Activated naive CD4-positive, alpha-beta T cell treated with anti-CD3 and anti-CD28 coated beads, Interleukin-2, amount 10 ng/mL, durations not matched to agents 7 days and 5 days (primary cell): ENCODE results near the gene MICAL3.

ENCODE experiments used
- CTCF ChIA-PET: fragments of 350-600 bp; sonication (Branson Sonifier 250); formaldehyde crosslinking; loops from one replicate; lab custom pipeline; 2021; ENCODE audit warnings: antibody characterized with exemption; lab: Charles Lee
- DNase-seq: peaks from one replicate; pipeline ENCODE4 v3.0.0-alpha.2; 2020
- H3K27ac Mint-ChIP-seq: one replicate; pipeline ENCODE4 v1.8.0; 2021; ENCODE audit warnings: mild to moderate bottlenecking, moderate library complexity, mixed read lengths
- H3K27me3 Mint-ChIP-seq: one replicate; pipeline ENCODE4 v1.8.0; 2021; ENCODE audit warnings: mild to moderate bottlenecking, mixed read lengths
- H3K36me3 Mint-ChIP-seq: one replicate; pipeline ENCODE4 v1.8.0; 2021; ENCODE audit warnings: mixed read lengths
- H3K4me1 Mint-ChIP-seq: one replicate; pipeline ENCODE4 v1.8.0; 2021; ENCODE audit warnings: mixed read lengths
- H3K4me3 Mint-ChIP-seq: one replicate; pipeline ENCODE4 v1.8.0; 2021; ENCODE audit warnings: mild to moderate bottlenecking, moderate library complexity, mixed read lengths
- H3K9me3 Mint-ChIP-seq: one replicate; pipeline ENCODE4 v1.8.0; 2021; ENCODE audit warnings: mixed read lengths

The MICAL3 gene

DNA sequence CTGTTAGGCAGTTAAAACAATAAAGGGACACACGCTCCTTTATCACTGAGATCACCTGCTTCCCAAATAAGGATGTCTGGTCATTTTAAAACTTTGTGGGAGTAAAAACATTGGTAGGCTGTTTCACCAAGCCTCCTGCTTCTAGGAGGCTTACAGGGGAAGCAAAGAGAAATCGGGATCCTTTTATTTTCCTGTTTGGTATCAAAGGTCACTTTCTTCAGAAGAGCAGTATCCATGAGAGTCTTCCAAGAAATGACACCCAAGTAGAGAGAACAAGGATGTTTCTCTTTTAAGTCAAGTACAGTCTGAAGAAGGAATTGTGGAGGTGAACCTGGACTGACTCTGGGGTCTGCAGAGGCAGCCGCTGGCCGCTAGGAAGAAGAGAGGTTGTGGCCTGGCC lies 213.2 kb downstream of the MICAL3 start:
- no peaks in the 10 kb centered on the region for H3K27me3 Mint-ChIP-seq
- H3K4me3 Mint-ChIP-seq, result no peak overlapping the region
- H3K27ac Mint-ChIP-seq, result no peak overlapping the region
- no peak for DNase-seq
- CTCF ChIA-PET, result interaction anchor here (1.2 kb wide), 1 partner anchor 19 kb away, joined by 3 read pairs; no protein-coding TSS in a partner anchor
- no peaks in the 10 kb centered on the region for H3K9me3 Mint-ChIP-seq
- H3K36me3 Mint-ChIP-seq, result no peaks in the 10 kb centered on the region
- no peaks in the 10 kb centered on the region for H3K4me1 Mint-ChIP-seq

DNA sequence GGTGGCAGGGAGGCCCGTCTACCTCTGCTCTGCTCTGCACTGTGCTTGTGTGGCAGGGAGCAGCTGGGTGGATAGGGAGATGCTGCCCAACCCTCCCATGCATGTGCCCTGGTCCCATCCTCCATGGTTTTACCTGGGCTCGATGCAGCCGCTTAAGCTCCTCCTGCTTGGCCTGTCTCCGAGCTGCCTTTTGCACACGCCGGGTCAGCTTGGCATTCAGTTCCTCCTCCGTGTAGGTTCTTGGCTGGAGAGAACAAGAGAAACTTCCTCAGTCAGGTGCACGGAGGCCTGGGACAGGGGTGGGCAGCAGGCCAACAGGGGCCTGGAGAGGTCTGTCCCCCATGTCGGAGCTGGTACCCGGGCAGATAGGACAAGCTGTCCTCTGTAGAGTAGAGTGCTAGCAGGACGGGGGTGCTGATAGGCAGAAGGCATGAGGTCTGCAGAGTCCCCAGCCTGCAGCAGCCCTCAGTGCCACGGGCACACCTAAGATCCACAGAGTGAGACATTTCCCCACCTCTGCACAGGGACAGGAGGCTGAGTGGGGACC lies 213.7 kb downstream of the MICAL3 start:
- Mint-ChIP-seq H3K4me3 (no peak overlapping the region), H3K27ac (no peak overlapping the region), H3K9me3 (no peaks in the 10 kb centered on the region), H3K4me1 (no peaks in the 10 kb centered on the region), H3K36me3 (no peaks in the 10 kb centered on the region), H3K27me3 (no peaks in the 10 kb centered on the region)
- CTCF ChIA-PET, result interaction anchor here (1.2 kb wide), 1 partner anchor 20 kb away, joined by 3 read pairs; no protein-coding TSS in a partner anchor
- no peak for DNase-seq

DNA sequence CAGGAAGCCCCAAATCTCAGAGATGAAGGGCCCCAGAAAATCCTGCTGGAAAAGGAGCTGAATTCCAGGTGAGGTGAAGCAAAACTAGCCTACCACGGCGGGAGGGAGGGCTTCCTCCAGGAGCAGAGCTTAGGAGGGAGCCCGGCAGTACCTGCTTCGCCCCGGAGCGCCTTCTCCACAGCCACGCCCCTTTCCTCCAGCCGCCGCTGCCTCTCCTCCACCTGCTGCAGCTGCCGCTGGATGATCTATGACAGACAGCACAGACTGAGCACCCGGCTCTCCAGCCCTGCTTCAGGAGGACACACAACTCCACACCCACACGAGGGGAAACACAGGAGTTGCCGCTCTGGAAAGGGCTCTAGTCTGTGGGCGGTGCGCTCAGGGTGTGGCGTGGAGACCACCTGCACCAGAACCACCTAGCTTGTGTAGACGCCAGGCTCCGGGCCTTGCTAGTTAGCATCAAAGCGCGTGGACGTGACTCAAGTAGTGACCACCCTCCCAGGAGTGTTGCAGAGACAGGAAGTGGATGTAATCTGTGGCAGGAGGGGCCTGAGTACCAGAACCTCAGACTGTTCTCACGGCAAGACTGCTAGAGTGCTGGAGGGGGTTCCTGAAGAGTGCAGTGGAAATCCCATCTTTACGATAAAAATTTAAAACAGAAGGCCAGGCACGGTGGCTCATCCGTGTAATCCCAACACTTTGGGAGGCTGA lies 215.5 kb downstream of the MICAL3 start:
- CTCF ChIA-PET, result no interaction called here
- no peak for DNase-seq
- no peaks in the 10 kb centered on the region for H3K27me3 Mint-ChIP-seq
- no peaks in the 10 kb centered on the region for H3K4me1 Mint-ChIP-seq
- H3K27ac Mint-ChIP-seq, result no peak overlapping the region
- H3K4me3 Mint-ChIP-seq, result no peak overlapping the region
- no peaks in the 10 kb centered on the region for H3K36me3 Mint-ChIP-seq
- H3K9me3 Mint-ChIP-seq, result no peaks in the 10 kb centered on the region

DNA sequence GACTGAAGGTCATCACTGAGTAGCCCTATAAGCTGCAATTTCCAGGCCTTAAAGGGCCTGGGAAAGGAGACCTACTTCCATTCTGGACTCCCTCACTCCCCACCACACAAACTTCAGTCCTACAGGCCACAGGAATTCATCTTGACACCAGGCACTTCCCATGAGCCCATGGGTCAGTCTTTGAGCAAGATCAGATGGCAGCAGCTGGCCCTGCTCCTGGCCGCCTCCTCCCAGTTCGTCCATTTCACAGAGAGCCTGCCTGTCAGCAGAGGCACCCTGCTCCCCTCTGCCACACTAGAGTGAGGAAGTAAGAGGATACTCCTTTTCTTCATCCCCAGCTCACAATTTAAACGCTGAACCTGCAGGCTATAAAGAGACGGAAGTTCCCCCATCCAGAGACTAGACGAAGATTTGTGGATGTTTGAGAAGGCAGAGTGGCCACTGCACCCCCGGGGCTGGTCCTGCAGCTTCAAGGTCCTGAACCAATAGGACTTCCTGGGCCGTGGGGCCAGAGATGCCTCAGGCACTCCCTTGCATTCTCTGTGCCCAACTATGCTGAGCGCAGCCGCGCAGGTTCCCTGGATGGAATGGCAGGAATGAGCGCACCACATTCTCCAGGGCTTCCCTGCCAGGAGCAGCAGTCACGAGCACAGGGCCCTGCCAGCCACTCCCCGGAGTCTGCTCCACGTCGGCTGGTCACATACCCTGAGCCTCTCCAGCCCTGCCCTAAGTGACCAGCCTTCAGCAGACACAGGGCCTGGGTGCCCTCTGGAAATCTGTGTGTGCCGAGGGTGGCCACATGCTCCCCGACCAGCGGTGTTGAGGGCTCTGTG lies 216.6 kb downstream of the MICAL3 start:
- Mint-ChIP-seq H3K9me3 (no peaks in the 10 kb centered on the region), H3K4me3 (no peak overlapping the region), H3K27me3 (no peaks in the 10 kb centered on the region), H3K4me1 (no peaks in the 10 kb centered on the region), H3K36me3 (no peaks in the 10 kb centered on the region), H3K27ac (no peak overlapping the region)
- no peak for DNase-seq
- CTCF ChIA-PET, result interaction anchor here (0.8 kb wide), 1 partner anchor 65 kb away, joined by 3 read pairs; no protein-coding TSS in a partner anchor

DNA sequence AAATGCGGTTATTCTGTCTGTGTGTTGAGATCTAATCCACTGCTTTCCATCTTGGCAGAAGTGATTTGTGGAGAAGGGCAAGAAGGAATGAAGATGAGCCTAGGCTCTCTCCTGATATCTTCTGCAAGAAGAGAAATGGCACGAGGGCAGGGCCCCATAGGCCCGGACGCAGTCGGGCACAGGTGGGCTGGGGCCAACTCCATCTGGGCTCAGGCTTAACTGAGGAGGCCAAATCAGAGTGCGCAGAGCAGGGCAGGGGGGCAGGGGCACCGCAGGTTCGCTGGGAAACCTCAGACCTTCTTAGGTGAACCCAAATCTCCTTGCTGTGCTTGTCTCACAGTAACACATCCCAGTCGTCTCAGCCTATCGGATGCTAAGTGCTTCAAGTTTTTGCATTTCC lies 217.3 kb downstream of the MICAL3 start:
- Mint-ChIP-seq H3K27ac (no peak overlapping the region), H3K36me3 (no peaks in the 10 kb centered on the region), H3K27me3 (no peaks in the 10 kb centered on the region), H3K4me1 (no peaks in the 10 kb centered on the region), H3K9me3 (no peaks in the 10 kb centered on the region), H3K4me3 (no peak overlapping the region)
- CTCF ChIA-PET, result no interaction called here
- DNase-seq, result no peak

DNA sequence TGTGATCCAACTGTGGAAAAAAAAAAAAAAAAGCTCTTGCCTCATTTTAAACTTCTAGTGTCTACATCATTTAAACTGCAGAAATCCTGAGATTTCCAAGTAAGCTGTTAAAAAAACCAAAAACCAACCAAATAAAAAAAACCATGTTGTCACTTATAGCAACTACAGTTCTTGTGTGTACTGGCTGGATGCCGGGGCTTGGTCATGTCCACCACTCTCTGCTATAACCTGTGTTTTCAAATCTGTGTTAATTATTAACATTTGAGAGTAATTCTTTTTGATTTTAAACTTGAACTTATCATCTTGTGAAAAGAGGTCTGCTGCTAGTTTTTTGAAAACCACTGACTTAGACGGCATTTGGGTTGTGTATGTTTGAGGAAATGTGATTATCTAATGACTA lies 217.9 kb downstream of the MICAL3 start:
- DNase-seq, result no peak
- Mint-ChIP-seq H3K9me3 (no peaks in the 10 kb centered on the region), H3K27ac (no peak overlapping the region), H3K27me3 (no peaks in the 10 kb centered on the region), H3K36me3 (no peaks in the 10 kb centered on the region), H3K4me3 (no peak overlapping the region), H3K4me1 (no peaks in the 10 kb centered on the region)
- CTCF ChIA-PET, result interaction anchor here (0.5 kb wide), 1 partner anchor 888 kb away, joined by 3 read pairs; no protein-coding TSS in a partner anchor

DNA sequence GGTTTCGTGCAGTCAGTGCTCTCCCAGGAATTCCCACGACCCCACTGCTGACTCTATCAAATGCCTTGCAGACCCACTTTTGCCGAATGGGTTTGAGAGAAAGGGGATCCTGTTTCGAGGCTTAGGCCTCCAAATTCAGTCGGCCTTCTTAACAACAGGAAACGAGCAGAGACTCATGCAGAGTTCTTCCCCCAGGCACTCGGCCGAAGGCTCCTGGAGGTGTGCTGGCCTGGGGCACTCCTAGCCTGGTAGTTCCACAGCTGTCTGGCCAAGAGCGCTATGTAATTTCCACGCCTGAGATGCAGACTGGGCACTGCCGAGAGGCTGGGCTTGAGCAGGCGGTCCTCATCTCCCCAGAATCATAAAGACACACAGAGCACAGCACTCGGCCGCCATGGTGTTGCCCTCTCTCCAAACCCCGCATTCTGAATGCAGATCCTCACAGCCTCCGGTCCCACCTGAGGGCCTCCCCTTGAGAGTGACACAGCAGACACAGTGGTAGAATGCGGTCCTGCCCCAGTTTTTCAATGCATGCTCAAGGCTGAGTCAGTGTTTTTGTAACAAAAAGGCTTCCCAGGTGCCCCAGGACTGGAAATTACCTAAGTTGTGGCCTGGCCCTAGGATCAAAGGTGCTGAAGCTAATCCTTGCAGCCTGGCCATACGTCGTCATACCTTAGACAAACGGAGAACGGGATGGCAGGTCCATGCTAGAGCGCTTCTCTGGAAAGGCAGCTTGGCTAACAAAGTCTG lies 219.9 kb downstream of the MICAL3 start:
- Mint-ChIP-seq H3K27ac (no peak overlapping the region), H3K4me1 (no peaks in the 10 kb centered on the region), H3K9me3 (no peaks in the 10 kb centered on the region), H3K27me3 (no peaks in the 10 kb centered on the region), H3K36me3 (no peaks in the 10 kb centered on the region), H3K4me3 (no peak overlapping the region)
- DNase-seq, result no peak
- CTCF ChIA-PET, result no interaction called here

DNA sequence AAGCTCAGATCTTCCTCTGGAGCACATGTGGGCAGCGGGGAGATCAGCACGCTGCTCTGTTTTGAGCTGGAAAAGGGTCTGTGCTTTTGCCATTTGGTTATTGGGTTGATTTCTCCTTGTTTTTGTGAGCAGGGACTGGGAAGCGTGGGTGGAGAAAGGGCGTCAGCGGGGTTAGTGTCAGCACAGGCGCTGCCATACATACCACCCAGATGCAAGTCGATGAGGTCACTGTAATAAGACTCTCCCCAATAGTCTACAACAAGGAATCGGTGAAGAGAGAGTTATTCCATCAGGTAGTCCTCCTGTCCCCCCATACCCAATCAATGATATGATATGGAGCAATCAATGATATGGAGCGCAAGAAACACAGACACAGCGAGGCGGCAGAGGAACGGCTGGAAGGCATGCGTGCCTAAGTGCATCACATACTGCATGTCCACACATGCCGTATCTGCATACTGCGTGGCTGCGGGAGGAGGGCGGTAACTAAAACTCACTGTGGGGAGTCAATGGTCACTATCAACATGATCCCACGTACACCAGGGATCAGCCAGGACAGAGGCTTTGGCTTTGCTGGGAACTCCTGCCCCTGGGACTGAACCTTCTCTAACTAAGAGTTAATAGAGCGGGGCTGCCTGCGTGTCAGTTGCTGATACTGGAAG lies 220.6 kb downstream of the MICAL3 start:
- no peak for DNase-seq
- Mint-ChIP-seq H3K27ac (no peak overlapping the region), H3K4me3 (no peak overlapping the region), H3K36me3 (no peaks in the 10 kb centered on the region), H3K9me3 (no peaks in the 10 kb centered on the region), H3K4me1 (peaks cover 1% of the 10 kb centered on the region), H3K27me3 (no peaks in the 10 kb centered on the region)
- CTCF ChIA-PET, result no interaction called here

DNA sequence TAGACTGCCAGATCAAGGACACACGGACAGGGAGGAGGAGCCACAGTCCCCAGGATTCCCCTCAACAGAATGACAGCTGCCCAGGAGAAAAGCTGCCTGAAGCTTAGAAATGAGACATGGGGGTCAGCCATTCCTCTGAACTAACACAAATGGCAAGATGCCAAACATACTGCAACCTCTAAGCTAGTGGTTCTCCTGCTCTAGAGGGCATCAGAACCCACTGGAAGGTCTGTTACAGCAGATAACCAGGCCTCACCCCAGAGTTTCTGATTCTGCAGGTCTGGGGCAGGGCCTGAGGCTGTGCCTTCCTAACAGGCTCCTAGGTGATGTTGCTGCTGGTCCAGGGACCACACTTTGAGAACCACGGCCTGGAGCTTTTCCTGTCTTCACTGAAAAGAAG lies 221.5 kb downstream of the MICAL3 start:
- no peak for DNase-seq
- no peaks in the 10 kb centered on the region for H3K27me3 Mint-ChIP-seq
- CTCF ChIA-PET, result no interaction called here
- peaks cover 8% of the 10 kb centered on the region for H3K4me1 Mint-ChIP-seq
- H3K36me3 Mint-ChIP-seq, result no peaks in the 10 kb centered on the region
- H3K27ac Mint-ChIP-seq, result no peak overlapping the region
- no peak overlapping the region for H3K4me3 Mint-ChIP-seq
- H3K9me3 Mint-ChIP-seq, result no peaks in the 10 kb centered on the region

DNA sequence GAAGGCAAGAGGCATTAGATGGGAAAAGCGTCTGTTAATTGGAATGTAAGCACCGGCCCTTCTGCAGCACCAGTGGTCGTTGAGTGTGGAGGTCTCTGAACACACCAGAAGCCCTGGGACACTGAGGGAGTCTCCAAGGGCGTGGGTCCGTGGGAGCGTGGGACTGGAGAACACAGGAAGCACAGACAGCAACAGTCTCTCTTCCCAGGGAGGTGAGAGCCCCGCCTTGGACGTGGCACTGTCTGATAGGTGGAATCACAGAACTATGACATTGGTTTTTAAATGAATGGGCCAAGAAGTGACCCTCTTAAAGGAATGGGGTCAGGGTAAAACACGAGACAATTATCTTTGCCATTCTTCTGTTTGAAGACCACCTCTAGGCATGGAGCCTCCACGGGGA lies 221.9 kb downstream of the MICAL3 start:
- DNase-seq, result no peak
- no peaks in the 10 kb centered on the region for H3K9me3 Mint-ChIP-seq
- no peak overlapping the region for H3K4me3 Mint-ChIP-seq
- H3K27me3 Mint-ChIP-seq, result no peaks in the 10 kb centered on the region
- no peaks in the 10 kb centered on the region for H3K36me3 Mint-ChIP-seq
- H3K27ac Mint-ChIP-seq, result no peak overlapping the region
- peaks cover 8% of the 10 kb centered on the region for H3K4me1 Mint-ChIP-seq
- CTCF ChIA-PET, result no interaction called here

DNA sequence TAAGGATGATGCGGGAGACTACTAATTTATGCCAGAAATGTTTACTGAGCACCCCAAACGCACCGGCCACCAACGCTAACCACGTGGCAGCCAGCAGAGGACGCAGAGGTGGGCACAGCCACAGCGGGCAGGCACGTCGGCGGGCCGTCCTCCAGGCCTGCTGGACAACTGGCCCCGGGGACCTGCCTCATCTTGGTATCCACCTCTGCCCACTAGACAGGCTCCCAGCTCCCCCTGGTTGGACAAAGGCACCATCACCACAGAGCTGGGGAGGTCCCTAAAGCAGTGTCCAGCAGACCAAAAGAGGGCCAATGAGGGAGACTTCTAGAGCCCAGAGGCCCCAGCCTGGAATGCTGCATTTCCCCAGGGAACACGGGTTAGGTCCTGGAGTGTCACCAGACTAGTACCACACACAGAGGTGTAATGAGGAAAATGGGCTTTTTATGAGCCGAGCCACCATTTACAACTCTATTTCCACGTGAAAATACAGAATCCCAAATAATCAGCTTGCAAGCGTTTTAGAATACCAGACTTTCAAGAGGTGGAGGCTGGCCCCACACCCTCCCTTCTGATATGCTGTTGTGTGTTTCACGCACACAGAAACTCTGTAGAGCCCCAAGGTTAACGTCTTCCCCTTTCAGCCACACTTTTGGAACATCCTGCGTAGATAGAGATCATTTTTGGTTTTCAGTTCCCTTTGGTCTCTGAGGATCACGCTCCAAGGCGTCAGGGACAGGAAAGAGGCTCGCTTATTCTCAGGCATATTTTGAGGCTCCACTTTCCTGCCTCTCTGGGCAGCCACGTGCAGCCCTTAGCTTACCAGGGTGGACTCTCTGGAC lies 226.4 kb downstream of the MICAL3 start:
- CTCF ChIA-PET, result interaction anchor here (0.9 to 1.2 kb wide), 2 partner anchors 13 to 278 kb away, joined by 3 to 5 read pairs; no protein-coding TSS in a partner anchor
- Mint-ChIP-seq H3K4me1 (peaks cover 8% of the 10 kb centered on the region), H3K27ac (no peak overlapping the region), H3K9me3 (no peaks in the 10 kb centered on the region), H3K4me3 (no peak overlapping the region), H3K27me3 (no peaks in the 10 kb centered on the region), H3K36me3 (no peaks in the 10 kb centered on the region)
- DNase-seq, result peak; percentile 29

DNA sequence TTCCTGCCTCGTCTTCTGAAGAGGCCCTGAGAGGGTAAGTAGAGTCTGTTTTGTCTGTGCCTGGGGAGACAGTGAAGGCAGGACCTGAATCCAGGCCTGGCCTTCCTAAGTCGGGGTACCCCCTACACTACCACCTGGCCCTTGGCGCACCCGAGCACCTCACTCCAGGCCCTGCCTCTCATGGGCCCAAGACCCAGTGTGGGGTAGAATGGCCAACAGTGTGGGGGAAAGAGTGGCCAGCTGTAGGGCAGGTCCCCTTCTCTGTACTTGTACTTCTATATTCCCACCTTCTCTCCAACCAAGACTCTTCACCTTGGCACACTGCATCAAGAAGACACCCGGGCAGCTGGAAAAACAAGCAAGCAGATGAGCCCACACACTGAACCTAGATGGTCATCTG lies 227.7 kb downstream of the MICAL3 start:
- CTCF ChIA-PET, result no interaction called here
- H3K27ac Mint-ChIP-seq, result no peak overlapping the region

More for the DNA sequence above, 227.7 kb downstream of the MICAL3 start:
- no peak for DNase-seq
- Mint-ChIP-seq H3K9me3 (no peaks in the 10 kb centered on the region), H3K4me1 (peaks cover 8% of the 10 kb centered on the region), H3K36me3 (no peaks in the 10 kb centered on the region), H3K27me3 (no peaks in the 10 kb centered on the region), H3K4me3 (no peak overlapping the region)
